HG03439 (cell line): ENCODE results near the gene PYGO2.

Experiments
- ATAC-seq: cut with Tn5 transposase; IDR thresholded peaks from one replicate; pipeline ENCODE4 v1.9.1; 2021; ENCODE audit warnings: mild to moderate bottlenecking, moderate library complexity; ENCODE audit not compliant: unreplicated experiment

Gene PYGO2

GRCh38 chr1:154961207-154962155 lies at the start of gene PYGO2:
TSS of gene PYGO2 (minus strand) at chr1:154961782. CDS start at chr1:154961576, 206 bp downstream.
- peak; percentile 68 for ATAC-seq

GRCh38 chr1:155011004-155011416 lies 49.4 kb upstream of the PYGO2 start:
- ATAC-seq, result no peak

- no peak for ATAC-seq
These were observed 48.8 kb upstream of the PYGO2 start for GRCh38 chr1:155010211-155010918.

DNA sequence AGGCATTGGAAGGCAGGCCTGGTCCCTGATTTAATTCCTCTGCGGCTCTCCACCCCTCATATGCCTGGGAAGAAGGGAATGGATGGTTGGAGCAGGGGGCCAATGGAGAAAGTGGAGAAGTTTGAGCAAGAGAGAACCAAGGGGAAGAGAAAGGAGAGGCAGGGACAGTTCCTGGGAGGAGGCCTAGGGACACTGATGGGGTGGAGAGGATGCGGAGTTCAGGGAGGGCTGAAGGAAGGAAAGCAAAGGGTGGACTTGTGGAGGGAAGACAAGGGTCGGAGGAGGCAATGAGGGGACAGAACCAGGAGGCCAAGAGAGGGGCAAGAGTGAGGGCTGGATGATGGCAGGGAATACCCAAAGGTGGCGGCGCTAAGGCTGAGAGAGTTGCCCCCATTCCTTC lies 48.2 kb upstream of the PYGO2 start:
- ATAC-seq, result no peak

DNA sequence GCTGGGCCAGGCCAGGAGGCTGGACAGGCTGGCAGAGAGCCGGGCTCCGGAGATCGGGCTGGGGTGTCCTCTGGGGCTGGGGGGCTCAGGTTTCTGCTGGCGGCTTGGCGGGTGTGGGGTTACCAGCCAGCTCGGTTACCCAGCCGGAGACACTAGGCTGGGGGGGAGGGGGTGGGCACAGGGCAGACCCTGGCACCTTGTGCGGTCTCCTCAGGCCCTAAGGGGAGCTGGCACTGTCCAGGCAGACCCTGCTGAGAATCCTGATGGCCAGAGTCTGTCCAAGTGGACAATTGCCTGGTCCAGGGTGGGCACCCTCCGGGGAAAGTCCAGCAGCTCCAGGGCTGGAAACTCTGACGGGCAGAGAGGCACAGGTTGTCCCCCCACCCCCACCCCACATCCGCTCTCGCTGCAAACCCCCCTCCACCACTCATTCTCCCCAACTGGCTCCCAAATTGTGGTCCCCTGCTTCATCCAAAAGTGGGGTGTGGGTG lies 47.7 kb upstream of the PYGO2 start:
- ATAC-seq, result no peak

GRCh38 chr1:155008015-155008941 lies 46.7 kb upstream of the PYGO2 start:
- no peak for ATAC-seq

- no peak for ATAC-seq
These were observed 45.8 kb upstream of the PYGO2 start for GRCh38 chr1:155007251-155007828.

- no peak for ATAC-seq
These were observed 45.1 kb upstream of the PYGO2 start for GRCh38 chr1:155006601-155007101.

GRCh38 chr1:155005076-155006011 lies 43.8 kb upstream of the PYGO2 start:
- ATAC-seq, result no peak

GRCh38 chr1:155004352-155005075 lies 42.9 kb upstream of the PYGO2 start:
- ATAC-seq, result no peak

DNA sequence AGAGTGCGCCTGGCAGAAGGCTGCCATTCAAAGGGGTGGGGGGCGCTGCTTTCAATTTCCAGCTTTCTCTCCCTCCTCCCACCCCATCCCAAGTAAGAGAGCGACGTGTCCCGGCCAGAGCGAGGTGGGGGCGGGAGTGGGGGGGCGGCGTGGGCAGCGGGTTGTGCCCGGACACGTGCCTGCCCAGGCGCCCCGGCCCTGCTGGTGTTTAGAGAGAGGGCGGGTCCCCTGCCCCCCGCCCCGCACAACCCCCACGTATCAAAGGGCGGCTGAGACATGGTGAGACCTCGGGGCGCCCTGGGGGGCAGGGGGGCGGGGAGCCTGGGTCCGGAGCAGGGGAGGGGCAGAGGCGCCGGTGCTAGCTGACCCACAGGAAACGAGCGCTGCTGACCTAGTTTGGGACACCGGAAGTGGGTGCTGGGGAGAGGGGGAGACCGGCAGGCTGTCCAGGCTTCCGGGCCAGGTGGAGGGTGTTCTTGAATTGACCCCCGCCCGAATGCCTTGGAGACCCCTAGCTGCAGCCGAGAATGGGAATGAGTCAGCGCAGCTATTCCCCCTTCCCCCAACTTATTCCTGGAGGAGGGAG lies 42.3 kb upstream of the PYGO2 start:
- ATAC-seq, result no peak

- ATAC-seq, result no peak
These were observed 41.7 kb upstream of the PYGO2 start for GRCh38 chr1:155003227-155003765.

DNA sequence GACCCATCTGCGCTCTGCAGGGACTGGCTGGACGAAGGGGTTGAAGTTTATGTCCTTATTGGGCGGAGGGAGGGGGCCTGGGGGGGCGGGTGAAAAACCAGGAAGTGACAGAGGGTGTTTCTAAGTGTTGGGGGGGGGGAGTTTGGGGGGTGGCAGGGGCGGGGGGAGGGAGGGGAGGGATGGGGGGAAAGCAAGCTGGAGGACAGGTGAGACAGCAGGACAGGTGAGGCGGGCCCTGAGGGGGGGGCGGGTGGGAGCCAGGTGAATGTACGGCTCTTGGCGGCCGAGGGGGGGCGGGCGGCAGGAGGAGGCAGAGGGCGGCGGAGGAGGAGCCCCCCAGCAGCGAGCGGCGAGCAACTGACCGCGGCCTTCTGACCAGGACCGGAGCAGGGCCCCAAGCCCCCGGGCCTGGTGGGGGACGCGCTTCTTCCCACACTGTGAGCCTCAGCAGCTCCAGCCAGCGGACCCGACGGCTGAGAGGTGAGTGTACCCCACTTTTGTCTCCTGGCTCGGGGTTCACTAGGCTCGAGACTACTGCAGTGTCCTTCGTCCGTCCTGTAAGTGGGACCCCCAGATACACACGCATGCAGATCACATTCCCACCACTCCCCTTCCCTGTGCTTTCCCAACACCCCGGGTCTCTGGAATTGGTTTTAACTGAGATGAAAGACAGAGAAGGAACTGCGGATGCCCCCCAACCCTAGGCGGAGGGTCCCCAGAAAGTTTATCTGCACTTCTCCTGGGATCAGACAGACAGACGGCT lies 41.1 kb upstream of the PYGO2 start, which contains the start of gene ZBTB7B:
ZBTB7B (plus strand) TSS at position 339 of the 763 bp plus-strand sequence. CDS start 11,859 bp downstream, outside the sequence.
- ATAC-seq, result no peak

- ATAC-seq, result peak; percentile 53
These were observed 40.3 kb upstream of the PYGO2 start for GRCh38 chr1:155001675-155002463.

DNA sequence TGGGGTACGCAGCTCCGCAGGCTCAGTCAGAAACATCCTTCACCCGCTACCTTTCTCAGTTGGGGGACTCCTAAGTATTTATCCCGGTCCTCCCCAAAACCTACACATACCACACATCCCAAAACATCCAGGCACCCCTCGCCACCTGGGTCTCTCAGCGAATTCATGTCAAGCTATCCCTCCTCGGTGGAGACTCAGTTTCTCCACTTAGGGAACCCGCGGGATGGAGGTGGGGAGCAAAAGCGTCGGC lies 39.8 kb upstream of the PYGO2 start:
- ATAC-seq, result no peak

DNA sequence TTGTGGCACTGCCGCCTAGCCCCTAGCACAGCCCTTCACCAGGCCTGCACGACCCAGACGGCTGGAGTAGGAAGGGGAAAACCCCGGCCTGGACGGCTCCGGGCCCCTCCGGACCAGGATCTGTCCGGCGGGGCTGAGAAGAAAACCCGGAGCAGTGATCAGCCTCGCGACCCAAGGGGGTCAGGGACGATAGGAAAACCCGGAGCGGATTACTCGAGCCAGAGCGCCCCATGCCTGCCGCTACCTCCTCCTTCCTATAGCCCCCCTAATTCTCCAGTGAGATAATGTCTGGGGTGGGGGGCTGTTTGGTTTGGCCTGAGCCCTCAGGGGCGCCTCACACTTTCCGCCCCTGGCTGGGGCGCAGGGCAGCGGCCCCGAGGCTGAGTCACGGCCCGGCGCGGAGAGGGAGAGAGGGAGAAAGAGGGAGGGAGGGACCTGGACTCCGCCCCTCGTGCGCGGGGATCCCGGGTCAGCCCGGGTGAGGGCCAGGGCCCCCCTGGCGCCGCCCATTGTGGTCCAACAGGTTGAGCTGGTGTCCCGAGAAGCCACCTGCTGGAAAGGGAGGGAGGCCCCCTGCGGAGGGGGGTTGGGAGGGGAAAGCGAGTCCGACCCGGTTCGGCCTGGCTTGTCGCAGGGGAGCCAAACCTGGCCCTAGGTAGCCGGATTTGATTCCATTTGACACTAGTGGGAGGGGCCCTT lies 39.3 kb upstream of the PYGO2 start:
- ATAC-seq, result peak; percentile 43
